Ishikawa (cell line): ENCODE results near the gene ARHGEF7.

ENCODE experiments used
- CEBPB ChIP-seq: IDR thresholded peaks from 2 replicates; pipeline ENCODE4 v1.6.1; 2012
- CREB1 ChIP-seq: IDR thresholded peaks from 2 replicates; pipeline ENCODE4 v1.6.1; 2012; ENCODE audit warnings: low read depth
- EGR1 ChIP-seq: IDR thresholded peaks from 2 replicates; pipeline ENCODE4 v1.6.1; 2012
- EP300 ChIP-seq: IDR thresholded peaks from 2 replicates; pipeline ENCODE4 v1.6.1; 2012; ENCODE audit warnings: borderline replicate concordance
- FOXM1 ChIP-seq: IDR thresholded peaks from 2 replicates; pipeline ENCODE4 v1.6.1; 2012; ENCODE audit warnings: low read depth, borderline replicate concordance
- NFIC ChIP-seq: IDR thresholded peaks from 2 replicates; pipeline ENCODE4 v1.6.1; 2012
- RAD21 ChIP-seq: IDR thresholded peaks from 2 replicates; pipeline ENCODE4 v1.6.1; 2012; ENCODE audit warnings: low read depth
- REST ChIP-seq: IDR thresholded peaks from 2 replicates; pipeline ENCODE4 v1.6.1; 2012; ENCODE audit warnings: low read depth, mild to moderate bottlenecking
- TAF1 ChIP-seq: IDR thresholded peaks from 2 replicates; pipeline ENCODE4 v1.6.1; 2012; ENCODE audit warnings: low read depth, mild to moderate bottlenecking
- TCF12 ChIP-seq: IDR thresholded peaks from 2 replicates; pipeline ENCODE4 v1.6.1; 2012; ENCODE audit warnings: low read depth
- TEAD4 ChIP-seq: IDR thresholded peaks from 2 replicates; pipeline ENCODE4 v1.6.1; 2012
- YY1 ChIP-seq: IDR thresholded peaks from 2 replicates; pipeline ENCODE4 v1.6.1; 2012; ENCODE audit warnings: low read depth
- ZBTB7A ChIP-seq: IDR thresholded peaks from 2 replicates; pipeline ENCODE4 v1.6.1; 2012; ENCODE audit warnings: low read depth
- TF ChIP-seq, protein P1 (sequence below): IDR thresholded peaks from 2 replicates; pipeline ENCODE4 v1.6.1; 2012
- TF ChIP-seq, protein P2 (sequence below): IDR thresholded peaks from 2 replicates; pipeline ENCODE4 v1.6.1; 2012

ARHGEF7 gene

DNA sequence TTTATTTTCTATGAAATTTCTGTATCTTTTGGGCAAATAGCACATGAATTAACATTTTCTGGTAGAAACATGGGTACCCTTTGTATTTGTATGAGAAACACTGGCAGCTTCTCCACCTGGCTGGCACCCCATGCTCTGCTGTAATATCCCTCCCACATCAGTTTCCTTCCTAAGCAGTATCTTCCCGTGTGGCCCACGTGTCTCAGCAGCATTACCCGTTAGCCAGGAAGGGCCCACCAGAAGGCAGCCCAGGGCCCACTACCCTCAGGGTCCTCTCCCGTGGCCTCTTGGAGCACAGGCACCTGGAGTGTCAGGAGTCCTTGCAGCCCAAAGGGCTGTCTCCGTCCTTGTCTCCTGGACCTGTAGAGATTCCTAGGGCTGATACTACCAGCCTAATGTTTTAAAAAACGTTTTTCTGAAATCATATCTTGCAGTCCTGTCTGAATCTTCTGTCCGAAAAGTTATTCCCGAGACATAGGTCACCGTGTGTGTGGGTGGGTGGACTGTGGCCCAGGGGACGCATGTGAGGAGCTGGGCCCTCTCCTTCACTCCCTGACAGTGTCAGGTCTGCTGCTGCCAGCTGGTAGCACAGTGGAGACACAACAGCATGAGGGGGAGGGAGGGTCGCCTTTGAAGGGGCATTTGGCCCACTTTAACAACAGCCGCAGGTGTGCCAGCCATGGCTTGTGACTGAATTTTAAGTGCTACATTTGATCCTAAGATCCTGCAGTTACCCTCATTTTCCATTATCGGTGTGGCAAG is 183.3 kb downstream of the ARHGEF7 start:
- TF ChIP-seq TEAD4 (no peak), YY1 (no peak), CEBPB (no peak), TAF1 (no peak), TCF12 (no peak)
- TF ChIP-seq, protein P1, sequence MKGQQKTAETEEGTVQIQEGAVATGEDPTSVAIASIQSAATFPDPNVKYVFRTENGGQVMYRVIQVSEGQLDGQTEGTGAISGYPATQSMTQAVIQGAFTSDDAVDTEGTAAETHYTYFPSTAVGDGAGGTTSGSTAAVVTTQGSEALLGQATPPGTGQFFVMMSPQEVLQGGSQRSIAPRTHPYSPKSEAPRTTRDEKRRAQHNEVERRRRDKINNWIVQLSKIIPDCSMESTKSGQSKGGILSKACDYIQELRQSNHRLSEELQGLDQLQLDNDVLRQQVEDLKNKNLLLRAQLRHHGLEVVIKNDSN = no peak
- TF ChIP-seq, protein P2, sequence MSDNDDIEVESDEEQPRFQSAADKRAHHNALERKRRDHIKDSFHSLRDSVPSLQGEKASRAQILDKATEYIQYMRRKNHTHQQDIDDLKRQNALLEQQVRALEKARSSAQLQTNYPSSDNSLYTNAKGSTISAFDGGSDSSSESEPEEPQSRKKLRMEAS = no peak

DNA sequence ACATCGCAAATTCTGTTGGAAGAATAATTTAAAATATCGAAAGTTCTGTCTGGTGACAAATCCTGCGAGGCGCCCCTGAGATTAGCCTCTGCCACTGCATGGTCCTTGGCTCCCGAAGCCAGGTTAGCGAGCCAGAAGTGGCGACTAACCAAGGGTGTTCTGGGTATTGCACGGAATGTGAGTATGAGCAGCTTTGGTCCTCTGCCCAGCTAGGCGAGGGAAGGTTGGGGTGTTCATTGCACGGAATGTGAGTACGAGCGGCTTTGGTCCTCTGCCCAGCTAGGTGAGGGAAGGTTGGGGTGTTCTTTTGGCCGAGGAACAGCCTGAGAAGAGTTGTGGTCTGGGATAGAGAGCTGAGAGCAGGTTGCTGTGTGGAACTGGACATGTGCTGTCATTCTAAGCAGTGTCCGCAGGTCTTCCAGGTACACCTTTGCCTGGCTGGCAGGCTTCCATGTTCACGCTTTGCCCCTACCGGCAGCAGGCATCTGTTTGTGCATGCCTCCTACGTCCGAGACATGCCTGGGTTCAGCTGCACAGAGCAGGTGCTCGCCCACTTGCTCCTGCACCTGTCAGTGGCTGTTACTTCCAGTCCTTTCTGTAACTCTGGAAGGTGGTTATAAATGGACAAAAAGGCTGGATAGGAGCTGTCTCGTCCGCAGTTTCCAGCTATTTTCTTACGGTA is 187.1 kb downstream of the ARHGEF7 start:
- TF ChIP-seq TAF1 (no peak), REST (no peak), CREB1 (no peak), TCF12 (no peak), FOXM1 (no peak), ZBTB7A (no peak), RAD21 (no peak), CEBPB (no peak), EP300 (no peak)
- TF ChIP-seq, protein P2 = no peak

- TF ChIP-seq NFIC (no peak), YY1 (no peak), ZBTB7A (no peak), TAF1 (no peak), CEBPB (no peak), TCF12 (no peak), RAD21 (no peak), CREB1 (no peak), EP300 (no peak), REST (no peak), EGR1 (no peak), FOXM1 (no peak)
- TF ChIP-seq, protein P2 = no peak
- TF ChIP-seq, protein P1 = no peak
Observed at GRCh38 chr13:111303559-111303958, 188.4 kb downstream of the ARHGEF7 start.

DNA sequence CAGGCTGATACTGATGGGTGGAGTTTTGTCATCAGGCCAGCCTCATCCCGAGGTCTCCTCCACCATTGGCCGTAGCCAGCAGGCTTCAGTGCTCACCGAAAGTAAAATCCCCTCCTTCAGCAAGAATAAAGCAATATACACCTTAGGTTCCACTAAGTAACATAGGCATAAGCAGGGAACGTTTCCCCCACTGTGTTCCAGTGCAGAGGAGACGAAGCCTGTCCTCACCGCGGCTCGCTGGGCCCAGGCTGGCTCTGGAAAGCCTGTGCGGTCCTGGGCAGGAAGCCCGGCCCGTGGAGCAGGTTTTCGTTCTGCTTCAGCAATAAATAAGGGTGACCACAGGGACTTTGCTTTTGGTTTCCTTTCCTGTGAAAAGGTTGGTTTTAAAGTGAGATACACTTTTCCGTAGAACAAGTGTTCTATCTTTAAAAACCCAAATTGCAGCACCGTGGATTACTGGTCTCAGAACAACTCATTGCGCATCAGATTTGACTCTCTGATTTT is 189.0 kb downstream of the ARHGEF7 start:
- TF ChIP-seq TCF12 = no peak
- TF ChIP-seq, protein P2 = no peak
- no peak for TF ChIP-seq EP300
- no peak for TF ChIP-seq TEAD4
- TF ChIP-seq CEBPB = no peak
- no peak for TF ChIP-seq FOXM1
- no peak for TF ChIP-seq ZBTB7A
- no peak for TF ChIP-seq YY1
- TF ChIP-seq RAD21 = no peak
- TF ChIP-seq TAF1 = no peak
- no peak for TF ChIP-seq EGR1
- TF ChIP-seq CREB1 = no peak
